ENCODE measurements around the gene MEA1.

DNA sequence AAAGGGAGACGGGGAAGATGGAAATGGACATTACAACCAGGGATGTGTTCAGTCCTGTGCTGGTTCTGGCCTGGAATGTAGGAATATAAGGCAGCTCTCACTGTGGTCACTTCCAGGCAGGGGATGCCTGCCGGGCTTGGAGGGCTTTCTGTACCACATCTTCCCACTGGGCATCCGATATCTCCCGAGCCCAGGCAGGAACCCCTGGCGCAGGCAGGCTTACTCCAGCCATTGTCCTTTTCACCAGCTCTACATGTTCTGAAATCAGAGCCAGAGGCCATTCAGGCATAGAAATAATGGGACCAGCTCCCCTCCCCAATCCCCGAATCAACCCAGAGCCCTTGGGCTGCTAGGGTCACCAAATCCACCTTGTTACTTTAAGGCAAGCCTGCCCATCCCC is 1.4 kb downstream of the MEA1 start:
- no peak for TF ChIP-seq POLR2AphosphoS5 (IDR thresholded peaks at IDR 0.05)
- TF ChIP-seq, protein P1, sequence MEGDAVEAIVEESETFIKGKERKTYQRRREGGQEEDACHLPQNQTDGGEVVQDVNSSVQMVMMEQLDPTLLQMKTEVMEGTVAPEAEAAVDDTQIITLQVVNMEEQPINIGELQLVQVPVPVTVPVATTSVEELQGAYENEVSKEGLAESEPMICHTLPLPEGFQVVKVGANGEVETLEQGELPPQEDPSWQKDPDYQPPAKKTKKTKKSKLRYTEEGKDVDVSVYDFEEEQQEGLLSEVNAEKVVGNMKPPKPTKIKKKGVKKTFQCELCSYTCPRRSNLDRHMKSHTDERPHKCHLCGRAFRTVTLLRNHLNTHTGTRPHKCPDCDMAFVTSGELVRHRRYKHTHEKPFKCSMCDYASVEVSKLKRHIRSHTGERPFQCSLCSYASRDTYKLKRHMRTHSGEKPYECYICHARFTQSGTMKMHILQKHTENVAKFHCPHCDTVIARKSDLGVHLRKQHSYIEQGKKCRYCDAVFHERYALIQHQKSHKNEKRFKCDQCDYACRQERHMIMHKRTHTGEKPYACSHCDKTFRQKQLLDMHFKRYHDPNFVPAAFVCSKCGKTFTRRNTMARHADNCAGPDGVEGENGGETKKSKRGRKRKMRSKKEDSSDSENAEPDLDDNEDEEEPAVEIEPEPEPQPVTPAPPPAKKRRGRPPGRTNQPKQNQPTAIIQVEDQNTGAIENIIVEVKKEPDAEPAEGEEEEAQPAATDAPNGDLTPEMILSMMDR (IDR thresholded peaks at IDR 0.05), result no peak

Measured in breast epithelium (tissue), 3 donors.